Stimulated activated CD4-positive, alpha-beta T cell treated with anti-CD3 and anti-CD28 coated beads, TNF-alpha, amount 100 ng/mL, for 48 hours (primary cell): ENCODE data around the gene KRT12.
"Not testable (repeated sequence)": the region's sequence is repeated elsewhere in the genome, so short reads cannot be mapped to it uniquely, and the experiment has no call there.

Experiments
- DNase-seq, 3 donors: peaks; one replicate each; pipeline ENCODE4 v3.0.0-alpha.2; 2020; ENCODE audit warnings: low read depth in 3 of 3

Gene KRT12

DNA sequence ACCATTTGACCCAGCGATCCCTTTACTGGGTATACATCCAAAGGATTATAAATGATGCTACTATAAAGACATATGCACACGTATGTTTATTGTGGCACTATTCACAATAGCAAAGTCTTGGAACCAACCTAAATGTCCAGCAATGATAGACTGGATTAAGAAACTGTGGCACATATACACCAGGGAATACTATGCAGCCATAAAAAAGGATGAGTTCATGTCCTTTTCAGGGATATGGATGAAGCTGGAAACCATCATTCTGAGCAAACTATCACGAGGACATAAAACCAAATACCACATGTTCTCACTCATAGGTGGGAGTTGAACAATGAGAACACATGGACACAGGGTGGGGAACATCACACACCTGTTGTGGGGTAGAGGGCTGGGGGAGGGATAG, 52.4 kb downstream of the KRT12 start:
- DNase-seq = not testable (repeated sequence)

DNA sequence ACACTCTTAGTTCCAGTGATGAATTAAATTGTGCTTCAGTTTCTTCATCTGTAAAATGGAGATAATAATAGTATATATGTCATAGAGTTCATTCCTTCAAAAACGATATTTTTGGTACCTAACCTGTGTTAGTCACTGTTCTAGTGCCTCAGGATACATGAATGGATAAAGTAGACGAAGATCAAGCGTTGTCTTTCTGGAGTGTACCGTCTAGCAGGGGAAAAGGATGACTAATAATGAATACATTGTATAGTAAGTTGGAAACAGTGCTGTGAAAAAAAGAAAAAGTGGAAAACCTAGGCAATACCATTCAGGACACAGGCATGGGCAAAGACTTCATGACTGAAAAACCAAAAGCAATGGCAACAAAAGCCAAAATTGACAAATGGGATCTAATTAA, 53.2 kb downstream of the KRT12 start:
- no peak for DNase-seq

DNA sequence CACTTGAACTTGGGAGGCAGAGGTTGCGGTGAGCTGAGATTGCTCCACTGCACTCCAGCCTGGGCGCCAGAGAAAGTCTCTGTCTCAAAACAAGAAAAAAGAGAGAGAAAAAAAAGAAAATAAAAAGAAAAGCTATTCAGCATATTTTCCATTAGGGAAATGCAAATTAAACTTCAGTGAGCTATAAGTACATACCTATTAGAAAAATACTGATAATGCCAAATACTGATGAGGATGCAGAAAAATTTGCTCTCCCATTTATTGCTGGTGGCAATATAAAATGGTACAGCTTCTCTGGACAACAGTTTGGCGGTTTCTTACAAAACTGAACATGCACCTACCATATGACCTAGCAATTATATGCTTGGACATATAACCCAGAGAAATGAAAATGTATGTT, 54.4 kb downstream of the KRT12 start:
- no peak for DNase-seq
